Central memory CD8-positive, alpha-beta T cell (primary cell): ENCODE data around the gene RNF5.
"Not testable (repeated sequence)": the region's sequence is repeated elsewhere in the genome, so short reads cannot be mapped to it uniquely, and the experiment has no call there.

ENCODE experiments used
- ATAC-seq: fragments of 150-1000 bp; cut with Tn5 transposase; replicated peaks from 2 replicates; pipeline ENCODE4 v1.10.0; 2022; ENCODE audit warnings: mild to moderate bottlenecking, moderate FRiP score, moderate number of reproducible peaks; ENCODE audit not compliant: poor library complexity, severe bottlenecking; ENCODE audit errors: extremely low read depth
- DNase-seq, 2 donors: peaks; one replicate each; pipeline ENCODE4 v3.0.0; 2021; ENCODE audit warnings: low spot score in 2 of 2
- H3K27ac Mint-ChIP-seq: one replicate; pipeline ENCODE4 v1.8.0; 2022; ENCODE audit warnings: low read depth, mild to moderate bottlenecking, moderate library complexity, mixed read lengths
- H3K27me3 Mint-ChIP-seq: one replicate; pipeline ENCODE4 v1.8.0; 2022; ENCODE audit warnings: mixed read lengths
- H3K36me3 Mint-ChIP-seq: one replicate; pipeline ENCODE4 v1.8.0; 2022; ENCODE audit warnings: mild to moderate bottlenecking, moderate library complexity, mixed read lengths; ENCODE audit not compliant: insufficient read depth
- H3K4me1 Mint-ChIP-seq: one replicate; pipeline ENCODE4 v1.8.0; 2022; ENCODE audit warnings: mixed read lengths
- H3K4me3 Mint-ChIP-seq: one replicate; pipeline ENCODE4 v1.8.0; 2022; ENCODE audit warnings: mild to moderate bottlenecking, moderate library complexity, mixed read lengths
- H3K9me3 Mint-ChIP-seq: one replicate; pipeline ENCODE4 v1.8.0; 2022; ENCODE audit warnings: mixed read lengths

The RNF5 gene

DNA sequence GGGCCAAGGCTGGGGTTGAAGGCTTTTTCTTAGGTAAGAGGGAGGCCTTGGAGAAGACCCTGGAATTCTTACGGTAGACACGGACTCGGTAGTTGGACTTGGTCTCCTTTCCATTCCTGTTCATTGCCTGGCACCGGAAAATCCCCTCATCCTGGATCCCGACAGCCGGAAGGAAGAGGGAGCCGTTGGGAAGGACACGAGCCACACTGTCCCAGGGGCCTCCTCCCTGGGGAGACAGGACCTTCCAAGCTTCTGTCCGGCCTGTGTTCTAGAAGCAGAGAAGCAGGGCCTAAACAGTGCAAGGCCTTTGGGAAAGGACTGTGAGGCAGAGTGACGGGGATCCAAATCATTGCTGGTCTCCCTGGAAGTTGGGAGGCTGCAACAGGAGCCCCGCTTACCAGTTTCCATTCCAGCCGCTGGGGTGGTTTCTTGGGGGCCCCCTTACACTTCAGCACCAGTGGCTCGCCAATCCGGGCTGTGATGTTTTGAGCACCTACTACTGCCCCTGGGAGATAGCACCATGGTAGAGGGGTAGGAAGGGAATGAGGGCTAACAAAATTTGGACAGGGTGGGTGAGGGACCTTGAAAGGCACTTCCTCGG lies 5.4 kb downstream of the RNF5 start:
- H3K4me3 Mint-ChIP-seq = no peak overlapping the region
- H3K4me1 Mint-ChIP-seq = peaks cover 52% of the 10 kb centered on the region
- peaks cover 47% of the 10 kb centered on the region for H3K36me3 Mint-ChIP-seq
- H3K27ac Mint-ChIP-seq = no peak overlapping the region
- H3K9me3 Mint-ChIP-seq = no peaks in the 10 kb centered on the region
- no peak for ATAC-seq
- DNase-seq = no peak
- H3K27me3 Mint-ChIP-seq = no peaks in the 10 kb centered on the region

DNA sequence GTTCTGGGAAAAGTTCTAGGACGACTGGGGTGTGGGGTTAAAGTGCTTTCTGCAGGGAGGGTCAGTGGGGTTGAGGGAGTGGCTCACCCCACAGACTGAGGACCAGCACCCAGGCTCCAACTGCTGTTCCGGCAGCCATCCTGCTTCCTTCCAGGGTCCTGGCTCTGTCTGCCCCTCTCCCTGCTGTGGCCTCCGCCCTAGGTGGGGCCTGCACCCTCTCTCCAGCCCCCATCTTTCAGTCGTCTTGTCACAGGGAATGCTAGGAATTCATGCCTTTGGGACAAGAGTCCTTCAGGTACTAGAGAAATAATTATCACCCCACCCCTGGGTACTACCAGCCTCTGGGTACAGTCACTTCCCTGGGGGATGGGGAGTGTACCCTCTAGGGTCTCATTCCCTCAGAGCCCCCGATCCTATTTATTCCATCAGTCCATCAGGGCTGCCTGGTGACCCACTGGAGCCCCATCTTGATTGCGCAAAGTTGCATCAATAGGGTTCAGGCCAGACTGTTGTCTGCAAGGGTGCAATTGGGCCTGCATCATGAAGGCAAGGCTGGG lies 6.0 kb downstream of the RNF5 start, which contains the start of gene AGER:
Gene AGER, minus strand, starts transcription at position 170 of the 557 bp plus-strand sequence. Its CDS starts 31 bp downstream, at position 139.
- ATAC-seq = no peak
- Mint-ChIP-seq H3K9me3 (no peaks in the 10 kb centered on the region), H3K4me3 (no peak within 1 kb of the TSS), H3K36me3 (peaks cover 51% of the 10 kb centered on the region), H3K27ac (peak within 1 kb of the TSS; percentile 76), H3K4me1 (peaks cover 52% of the 10 kb centered on the region), H3K27me3 (no peaks in the 10 kb centered on the region)
- DNase-seq = no peak

DNA sequence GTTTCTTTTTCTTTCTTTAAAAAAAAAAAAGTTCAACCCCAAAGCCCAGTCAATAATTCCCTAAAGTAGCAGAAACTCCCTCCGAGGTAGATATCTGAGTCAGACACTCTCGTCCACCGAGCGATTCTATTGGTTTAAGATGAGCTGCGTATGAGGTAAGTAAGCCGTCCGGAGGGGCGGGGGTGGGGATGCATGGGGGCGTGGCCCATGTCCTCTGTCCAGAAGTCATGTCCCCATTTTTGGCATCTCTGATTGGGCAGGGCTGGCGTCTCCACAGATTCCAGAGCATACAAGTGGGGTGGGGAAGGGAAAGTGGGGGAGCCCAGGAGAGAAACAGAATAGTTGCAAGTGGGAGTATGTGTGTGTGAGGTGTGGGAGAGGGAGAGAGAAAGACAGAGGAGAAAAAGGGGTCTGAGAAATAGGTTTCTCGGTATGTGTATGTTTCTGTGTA lies 7.5 kb downstream of the RNF5 start:
- H3K9me3 Mint-ChIP-seq, H3K27me3 Mint-ChIP-seq, DNase-seq: not testable (repeated sequence)
- Mint-ChIP-seq H3K4me1 (peaks cover 45% of the 10 kb centered on the region), H3K27ac (peak overlapping the region; percentile 76), H3K36me3 (peaks cover 44% of the 10 kb centered on the region), H3K4me3 (peak overlapping the region; percentile 98)
- peak; percentile 65 for ATAC-seq

DNA sequence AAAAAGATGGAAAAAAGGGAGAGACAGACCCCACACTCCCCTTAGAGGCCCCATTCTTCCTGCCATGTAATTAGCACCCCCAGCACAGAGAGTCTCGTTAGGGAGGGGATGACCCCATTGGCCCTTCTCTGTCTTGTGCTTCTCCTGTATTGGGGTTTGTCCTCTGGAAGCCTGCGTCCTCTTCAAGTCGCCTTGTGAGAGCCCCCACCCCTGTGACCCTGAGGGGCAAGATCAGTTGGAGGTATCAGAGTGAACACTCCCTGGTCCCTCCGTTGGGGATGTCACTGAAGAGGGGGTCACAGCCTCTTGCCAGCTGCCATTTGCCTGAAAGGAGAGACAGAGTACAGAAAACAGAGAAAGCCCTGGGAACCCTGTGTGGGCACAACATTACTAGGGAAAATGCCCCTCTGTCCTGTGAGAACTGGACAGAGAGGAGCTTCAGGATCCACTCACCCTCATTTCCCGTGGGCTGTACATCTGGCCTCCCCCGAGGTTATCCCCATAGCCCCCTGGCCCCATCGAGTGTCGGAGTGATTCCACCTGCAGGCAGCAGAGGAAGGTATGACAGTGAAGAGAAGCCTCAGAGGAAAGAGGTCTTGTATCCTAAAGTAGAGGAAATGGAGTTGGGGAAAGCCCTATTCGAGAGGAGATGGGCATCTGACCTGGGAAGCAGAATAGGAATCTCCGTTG lies 8.1 kb downstream of the RNF5 start:
- peak overlapping the region; percentile 98 for H3K4me3 Mint-ChIP-seq
- peaks cover 46% of the 10 kb centered on the region for H3K4me1 Mint-ChIP-seq
- DNase-seq, H3K9me3 Mint-ChIP-seq, H3K27me3 Mint-ChIP-seq, ATAC-seq: not testable (repeated sequence)
- H3K27ac Mint-ChIP-seq = peak overlapping the region; percentile 76
- H3K36me3 Mint-ChIP-seq = peaks cover 41% of the 10 kb centered on the region

DNA sequence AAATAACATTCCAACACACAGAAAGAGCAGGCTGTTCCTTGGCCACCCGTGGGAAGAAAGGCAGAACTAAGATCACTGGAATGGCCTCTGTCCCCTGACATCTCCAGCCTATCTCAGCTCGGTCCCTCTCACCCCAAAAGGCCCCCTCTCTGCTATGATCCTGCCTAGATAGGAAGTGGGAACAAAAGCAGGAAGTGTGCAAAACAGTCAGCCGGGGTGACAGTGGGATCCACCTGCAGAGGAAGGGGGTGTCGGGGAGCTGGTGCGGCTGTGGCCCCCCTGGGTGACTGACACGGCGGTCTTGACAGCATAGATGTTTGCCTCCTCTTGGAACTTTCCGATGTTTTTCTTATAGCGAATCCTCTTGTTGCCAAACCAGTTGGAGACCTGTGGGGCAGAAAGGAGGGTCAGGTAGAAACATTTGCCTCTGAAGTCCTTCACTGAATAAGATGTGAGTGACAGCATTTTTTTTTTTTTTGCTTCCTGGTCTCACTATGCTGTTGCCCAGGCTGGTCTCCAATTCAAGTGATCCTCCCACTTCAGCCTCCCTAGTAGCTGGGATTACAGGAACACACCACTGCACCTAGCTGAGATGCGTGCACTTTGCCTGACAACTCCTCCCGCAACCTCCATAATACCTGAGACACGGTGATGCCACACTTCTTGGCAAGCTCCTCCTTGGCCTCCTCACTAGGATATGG lies 9.0 kb downstream of the RNF5 start:
- peak overlapping the region; percentile 98 for H3K27ac Mint-ChIP-seq
- no peaks in the 10 kb centered on the region for H3K27me3 Mint-ChIP-seq
- H3K9me3 Mint-ChIP-seq = no peaks in the 10 kb centered on the region
- DNase-seq = no peak
- ATAC-seq = no peak
- H3K36me3 Mint-ChIP-seq = peaks cover 44% of the 10 kb centered on the region
- H3K4me3 Mint-ChIP-seq = peak overlapping the region; percentile 98
- H3K4me1 Mint-ChIP-seq = peaks cover 50% of the 10 kb centered on the region

DNA sequence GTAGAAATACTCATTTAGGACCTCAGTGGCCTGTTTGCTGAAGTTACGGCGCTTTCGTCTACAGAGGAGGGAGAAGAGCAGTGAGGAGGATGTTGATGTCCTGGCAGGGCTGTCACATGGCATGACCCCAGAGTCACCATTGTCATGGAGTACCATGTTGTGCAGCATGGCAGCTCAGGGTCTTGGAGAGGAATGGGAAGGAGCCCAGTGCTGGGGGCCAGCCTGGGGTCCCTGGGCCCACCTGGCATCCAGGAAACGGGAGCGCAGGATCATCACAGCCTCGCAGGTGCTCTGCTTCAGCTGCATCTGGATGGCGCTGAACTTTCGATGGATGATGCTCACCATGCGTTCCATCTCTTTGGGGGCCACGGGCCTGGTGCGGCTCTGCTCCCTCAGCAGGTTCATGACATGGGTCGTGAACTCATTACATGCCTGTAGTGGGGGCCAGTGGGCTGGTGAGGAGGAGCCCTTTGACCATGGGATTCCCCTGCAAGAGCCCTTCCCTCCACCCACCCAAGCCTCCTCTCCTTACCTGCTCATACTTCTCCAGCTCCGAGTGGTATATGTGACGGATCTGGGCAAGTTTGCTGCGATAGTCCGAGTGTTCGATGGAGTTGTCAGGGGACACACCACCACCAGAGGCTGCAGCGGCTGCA lies 9.6 kb downstream of the RNF5 start:
- peak overlapping the region; percentile 98 for H3K27ac Mint-ChIP-seq
- H3K4me3 Mint-ChIP-seq = peak overlapping the region; percentile 98
- H3K4me1 Mint-ChIP-seq = peaks cover 57% of the 10 kb centered on the region
- DNase-seq, H3K27me3 Mint-ChIP-seq, H3K9me3 Mint-ChIP-seq, ATAC-seq: not testable (repeated sequence)
- peaks cover 48% of the 10 kb centered on the region for H3K36me3 Mint-ChIP-seq

DNA sequence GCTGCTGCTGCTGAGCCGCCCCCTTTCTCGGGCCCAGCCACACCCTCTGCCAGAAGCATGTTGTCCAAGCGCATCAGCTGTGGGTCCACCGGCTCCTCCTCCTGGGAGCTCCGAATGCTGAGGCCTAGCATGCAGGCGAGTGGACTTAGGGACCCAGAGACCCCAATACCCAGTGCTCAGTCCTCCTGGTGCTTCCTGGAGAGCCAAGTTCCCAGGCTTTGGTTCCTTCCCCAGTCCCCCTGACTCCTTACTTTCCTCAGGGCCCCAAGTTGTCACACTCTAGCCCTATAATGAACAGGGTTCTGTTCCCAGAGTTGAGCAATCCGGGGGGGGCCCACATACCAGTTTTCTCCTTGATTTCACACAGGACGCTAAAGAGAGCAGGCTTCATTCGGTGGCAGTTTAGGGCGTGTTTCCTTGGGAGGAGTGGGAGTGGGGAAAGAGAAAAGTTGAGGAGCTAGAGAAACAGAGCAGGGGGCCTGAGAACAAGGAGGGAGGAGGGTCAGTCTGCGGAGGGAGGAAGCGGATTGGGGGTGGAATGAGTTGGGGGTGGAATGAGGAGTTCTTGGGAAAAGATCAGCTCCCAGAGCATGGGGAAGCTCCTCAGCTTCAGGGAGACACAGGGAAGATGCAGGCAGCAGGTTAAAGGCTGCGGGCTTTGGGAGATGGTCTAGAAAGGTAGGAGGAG lies 10.3 kb downstream of the RNF5 start:
- Mint-ChIP-seq H3K9me3 (no peaks in the 10 kb centered on the region), H3K27ac (peak overlapping the region; percentile 98), H3K4me3 (peak overlapping the region; percentile 98), H3K27me3 (no peaks in the 10 kb centered on the region), H3K4me1 (peaks cover 64% of the 10 kb centered on the region), H3K36me3 (peaks cover 49% of the 10 kb centered on the region)
- no peak for ATAC-seq
- no peak for DNase-seq

DNA sequence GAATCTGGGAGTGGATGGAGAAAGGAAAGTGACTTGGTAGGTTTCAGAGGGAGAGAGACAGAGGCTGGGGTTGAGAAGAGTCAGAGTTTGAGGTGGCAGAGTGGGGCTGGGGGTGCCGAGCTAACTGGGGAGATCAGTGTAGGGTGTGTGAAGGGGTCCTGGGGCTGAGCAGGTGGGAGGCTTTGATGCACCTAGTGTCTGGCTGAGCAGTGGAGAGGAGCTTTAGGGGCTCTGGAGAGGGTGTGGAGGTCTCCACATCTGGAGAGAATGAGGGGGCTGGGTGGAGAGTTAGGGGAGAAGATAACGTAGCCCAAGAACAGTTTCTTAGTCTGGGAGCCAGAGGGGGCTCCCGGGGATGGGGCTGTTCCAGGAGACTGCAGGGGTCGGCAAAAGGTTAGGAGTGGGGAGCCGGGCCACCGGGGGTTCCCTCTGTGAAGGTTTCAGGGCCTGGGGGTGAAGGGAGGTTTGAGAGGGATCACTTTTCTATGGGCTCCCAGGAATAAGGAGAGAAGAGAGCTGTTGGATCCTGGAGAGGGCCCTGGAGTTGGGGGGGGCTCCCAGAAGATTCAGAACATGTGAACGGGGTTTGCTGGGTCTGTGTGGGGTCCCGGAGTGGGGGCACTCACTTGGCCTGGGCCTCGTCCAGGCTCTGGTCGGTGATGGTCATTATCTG lies 11.0 kb downstream of the RNF5 start:
- Mint-ChIP-seq H3K27ac (peak overlapping the region; percentile 98), H3K9me3 (no peaks in the 10 kb centered on the region), H3K27me3 (no peaks in the 10 kb centered on the region), H3K4me3 (peak overlapping the region; percentile 98), H3K4me1 (peaks cover 71% of the 10 kb centered on the region), H3K36me3 (peaks cover 49% of the 10 kb centered on the region)
- DNase-seq = no peak
- no peak for ATAC-seq

DNA sequence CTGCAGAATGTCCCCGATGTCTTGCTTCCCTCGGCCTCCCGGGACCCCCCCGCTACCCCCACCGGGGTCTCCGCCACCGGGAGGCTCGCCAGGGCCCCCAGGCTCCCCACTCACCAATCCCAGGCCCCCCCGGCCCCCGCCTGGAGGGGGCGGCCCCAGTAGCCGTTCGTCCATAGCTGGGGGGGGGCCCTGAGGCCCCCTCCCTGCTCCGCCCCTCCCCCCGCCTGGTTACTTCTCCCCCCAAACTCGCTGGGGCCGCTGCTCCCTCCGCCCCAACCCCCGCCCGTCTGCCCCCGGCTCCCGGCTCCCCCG lies 11.5 kb downstream of the RNF5 start:
- ATAC-seq = no peak

DNA sequence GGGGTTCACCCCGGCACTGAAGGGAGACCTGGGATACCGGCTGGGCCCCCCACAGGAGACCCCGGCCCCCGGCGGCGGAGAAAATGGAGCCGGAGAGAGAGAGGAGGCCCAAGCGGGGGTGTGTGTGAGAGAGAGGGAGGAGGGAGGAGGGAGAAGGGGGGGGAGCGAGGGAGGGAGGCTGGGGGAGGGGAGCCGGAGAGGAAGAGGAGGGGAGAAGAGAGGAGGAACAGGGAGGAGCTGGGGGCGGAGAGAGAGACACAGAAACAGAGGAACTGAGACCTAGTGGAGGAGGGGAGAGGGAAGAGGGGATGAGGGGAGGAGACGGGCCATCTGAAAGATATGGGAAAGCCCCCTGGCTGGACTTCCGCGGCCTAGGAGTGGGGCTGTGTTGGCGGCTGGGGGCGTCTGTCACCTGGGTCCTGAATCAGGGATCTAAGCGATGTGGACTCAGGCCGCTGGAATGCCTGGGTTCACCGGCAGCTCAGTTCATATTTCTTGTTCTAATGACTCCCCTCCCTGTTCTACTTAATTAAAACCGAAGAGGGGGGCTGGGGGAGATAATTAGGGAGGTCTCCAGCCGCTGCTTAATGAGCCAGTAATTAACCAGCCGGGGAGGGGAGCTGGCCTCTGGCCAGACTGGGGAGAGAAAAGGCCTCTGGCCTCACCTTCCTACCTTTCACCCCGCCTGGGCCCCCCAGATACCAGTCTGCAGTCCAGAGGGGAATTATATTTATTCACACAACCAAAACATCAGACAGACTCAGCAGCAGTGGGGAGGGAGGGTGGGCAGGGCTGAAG lies 12.0 kb downstream of the RNF5 start, which contains the start of gene PBX2:
Gene PBX2, minus strand, starts transcription at position 149 of the 798 bp plus-strand sequence. CDS start 287 bp downstream, outside the sequence.
- H3K4me1 Mint-ChIP-seq = peaks cover 81% of the 10 kb centered on the region
- ATAC-seq (peak; percentile 40), DNase-seq (peak in 1 of 2 donors; percentile 47)
- no peaks in the 10 kb centered on the region for H3K9me3 Mint-ChIP-seq
- H3K4me3 Mint-ChIP-seq = peak within 1 kb of the TSS; percentile 98
- H3K36me3 Mint-ChIP-seq = peaks cover 51% of the 10 kb centered on the region
- no peaks in the 10 kb centered on the region for H3K27me3 Mint-ChIP-seq
- peak within 1 kb of the TSS; percentile 98 for H3K27ac Mint-ChIP-seq

More for the DNA sequence above, 11.5 kb downstream of the RNF5 start:
- H3K27ac Mint-ChIP-seq = peak overlapping the region; percentile 98
- H3K4me3 Mint-ChIP-seq = peak overlapping the region; percentile 98
- no peak for DNase-seq
- H3K4me1 Mint-ChIP-seq = peaks cover 76% of the 10 kb centered on the region
- H3K36me3 Mint-ChIP-seq = peaks cover 49% of the 10 kb centered on the region
- no peaks in the 10 kb centered on the region for H3K9me3 Mint-ChIP-seq
- H3K27me3 Mint-ChIP-seq = no peaks in the 10 kb centered on the region
